Neutrophil (primary cell): ENCODE measurements around the gene GID4.

Experiments
- H3K27ac ChIP-seq: fragments of 200-600 bp; sonication (generic); 2 replicates; pipeline ENCODE4 v1.5.1; 2016; ENCODE audit warnings: mild to moderate bottlenecking, moderate library complexity
- H3K27me3 ChIP-seq: fragments of 200-600 bp; sonication (generic); 2 replicates; pipeline ENCODE4 v1.6.0; 2016; ENCODE audit warnings: mild to moderate bottlenecking
- H3K36me3 ChIP-seq: fragments of 200-600 bp; sonication (generic); 2 replicates; pipeline ENCODE4 v1.5.1; 2017
- H3K4me1 ChIP-seq, 2 experiments: fragments of 200-600 bp in 1 of 2; sonication (generic) in 1 of 2; 1 replicate in 1 of 2; 2 replicates in 1 of 2; pipeline versions ENCODE4 v1.5.1 to v1.6.1; 2013 to 2016; ENCODE audit warnings: low read depth in 1 of 2, low read length in 1 of 2, mild to moderate bottlenecking in 1 of 2, moderate library complexity in 1 of 2; ENCODE audit not compliant: control insufficient read depth in 1 of 2, insufficient read depth in 1 of 2
- H3K4me3 ChIP-seq, 2 experiments: fragments of 200-600 bp in 1 of 2; sonication (generic) in 1 of 2; 1 replicate in 1 of 2; 2 replicates in 1 of 2; pipeline ENCODE4 v1.5.1; 2013 to 2016; ENCODE audit warnings: low read depth in 1 of 2, low read length in 1 of 2, mild to moderate bottlenecking in 1 of 2, moderate library complexity in 1 of 2
- H3K9me3 ChIP-seq: fragments of 200-600 bp; sonication (generic); 2 replicates; pipeline ENCODE4 v1.5.1; 2016
- TF ChIP-seq, protein P1 (sequence below): fragments of 200-600 bp; sonication (generic); IDR thresholded peaks from 2 replicates; pipeline ENCODE4 v1.5.1; 2016; ENCODE audit warnings: antibody characterized with exemption

Gene GID4

DNA sequence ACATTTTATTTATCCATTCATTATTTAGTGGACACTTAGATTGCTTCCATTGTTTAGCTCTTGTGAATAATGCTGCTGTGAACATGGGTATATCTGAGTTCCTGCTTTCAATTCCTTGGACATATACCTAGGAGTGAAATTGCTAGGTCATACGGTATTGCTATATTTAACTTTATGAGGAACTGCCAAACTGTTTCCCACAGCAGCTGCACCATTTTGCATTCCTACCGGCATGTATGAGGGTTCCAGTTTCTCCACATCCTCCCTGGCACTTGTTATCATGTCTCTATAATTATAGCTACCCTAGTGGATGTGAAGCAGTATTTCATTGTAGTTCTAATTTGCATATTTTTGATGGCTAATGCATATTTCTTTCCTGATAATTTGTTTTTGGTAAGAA lies 24.8 kb downstream of the GID4 start:
- TF ChIP-seq, protein P1, sequence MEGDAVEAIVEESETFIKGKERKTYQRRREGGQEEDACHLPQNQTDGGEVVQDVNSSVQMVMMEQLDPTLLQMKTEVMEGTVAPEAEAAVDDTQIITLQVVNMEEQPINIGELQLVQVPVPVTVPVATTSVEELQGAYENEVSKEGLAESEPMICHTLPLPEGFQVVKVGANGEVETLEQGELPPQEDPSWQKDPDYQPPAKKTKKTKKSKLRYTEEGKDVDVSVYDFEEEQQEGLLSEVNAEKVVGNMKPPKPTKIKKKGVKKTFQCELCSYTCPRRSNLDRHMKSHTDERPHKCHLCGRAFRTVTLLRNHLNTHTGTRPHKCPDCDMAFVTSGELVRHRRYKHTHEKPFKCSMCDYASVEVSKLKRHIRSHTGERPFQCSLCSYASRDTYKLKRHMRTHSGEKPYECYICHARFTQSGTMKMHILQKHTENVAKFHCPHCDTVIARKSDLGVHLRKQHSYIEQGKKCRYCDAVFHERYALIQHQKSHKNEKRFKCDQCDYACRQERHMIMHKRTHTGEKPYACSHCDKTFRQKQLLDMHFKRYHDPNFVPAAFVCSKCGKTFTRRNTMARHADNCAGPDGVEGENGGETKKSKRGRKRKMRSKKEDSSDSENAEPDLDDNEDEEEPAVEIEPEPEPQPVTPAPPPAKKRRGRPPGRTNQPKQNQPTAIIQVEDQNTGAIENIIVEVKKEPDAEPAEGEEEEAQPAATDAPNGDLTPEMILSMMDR = no peak

DNA sequence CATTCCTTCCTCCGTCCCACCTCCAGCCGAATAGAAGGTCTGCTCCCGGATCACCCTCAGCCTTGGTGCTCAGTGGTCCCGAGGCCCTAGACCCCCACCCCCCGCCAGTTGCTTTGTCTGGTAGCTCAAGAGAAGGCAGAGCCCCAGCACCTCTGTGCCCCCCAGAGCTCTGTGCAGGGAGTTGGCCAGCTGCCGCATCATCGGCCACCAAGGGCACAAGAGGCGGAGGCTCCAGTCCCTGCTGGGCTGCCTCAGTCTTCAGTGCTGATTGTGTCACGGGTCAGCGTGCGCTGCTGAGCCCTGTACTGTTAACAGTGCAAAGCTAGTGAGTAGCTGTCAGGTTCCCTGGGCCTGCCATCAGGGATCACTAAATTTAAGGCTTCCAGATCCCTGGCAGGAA lies 26.3 kb downstream of the GID4 start:
- peaks cover 49% of the 10 kb centered on the region for H3K36me3 ChIP-seq
- TF ChIP-seq, protein P1 = no peak

More for the DNA sequence above, 24.8 kb downstream of the GID4 start:
- no peak overlapping the region for H3K27ac ChIP-seq
- H3K4me1 ChIP-seq = no peaks in the 10 kb centered on the region
- peaks cover 57% of the 10 kb centered on the region for H3K36me3 ChIP-seq
- H3K27me3 ChIP-seq = no peaks in the 10 kb centered on the region
- no peaks in the 10 kb centered on the region for H3K9me3 ChIP-seq
- H3K4me3 ChIP-seq = no peak overlapping the region

DNA sequence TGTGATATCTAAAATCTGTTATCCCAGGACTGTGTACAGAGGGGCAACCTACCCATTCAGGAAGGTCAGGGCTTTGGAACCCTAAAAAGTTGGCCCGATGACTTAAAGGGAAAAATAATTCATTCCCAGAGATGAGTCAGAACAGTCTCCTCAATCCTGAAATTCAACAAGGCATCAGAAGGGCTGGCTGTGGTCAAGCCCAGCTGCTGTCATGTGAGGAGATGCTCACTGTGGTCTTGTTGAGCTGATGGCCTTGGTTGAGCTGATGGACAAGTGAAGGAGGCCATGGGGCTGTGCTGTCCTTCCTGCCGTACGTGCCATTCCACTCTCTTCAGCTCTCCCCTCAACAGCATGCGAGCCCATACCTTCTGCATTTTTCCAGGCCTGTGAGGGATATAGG lies 27.7 kb downstream of the GID4 start:
- no peaks in the 10 kb centered on the region for H3K9me3 ChIP-seq
- TF ChIP-seq, protein P1 = no peak
- no peaks in the 10 kb centered on the region for H3K4me1 ChIP-seq
- peaks cover 36% of the 10 kb centered on the region for H3K36me3 ChIP-seq
- H3K27ac ChIP-seq = no peak overlapping the region
- no peak overlapping the region for H3K4me3 ChIP-seq
- H3K27me3 ChIP-seq = no peaks in the 10 kb centered on the region

More for the DNA sequence above, 26.3 kb downstream of the GID4 start:
- Histone ChIP-seq H3K27me3 (no peaks in the 10 kb centered on the region), H3K4me3 (no peak overlapping the region), H3K4me1 (no peaks in the 10 kb centered on the region), H3K9me3 (no peaks in the 10 kb centered on the region), H3K27ac (no peak overlapping the region)

DNA sequence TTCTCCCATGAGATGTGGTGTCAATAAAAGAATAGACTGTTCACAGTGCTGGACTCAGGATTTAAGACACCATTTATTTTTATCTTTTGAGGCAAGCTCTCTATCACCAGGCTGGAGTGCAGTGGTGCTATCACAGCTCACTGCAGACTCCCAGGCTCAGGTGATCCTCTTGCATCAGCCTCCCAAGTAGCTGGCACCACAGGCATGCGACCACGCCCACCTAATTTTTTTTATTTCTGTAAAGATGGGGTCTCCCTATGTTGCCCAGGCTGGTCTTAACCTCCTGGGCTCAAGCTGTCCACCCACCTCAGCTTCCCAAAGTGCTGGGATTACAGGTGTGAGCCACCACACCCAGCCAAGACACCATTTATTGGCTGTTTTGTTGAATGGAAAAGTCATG lies 29.9 kb downstream of the GID4 start:
- H3K4me3 ChIP-seq = no peak overlapping the region
- TF ChIP-seq, protein P1 = no peak
- no peaks in the 10 kb centered on the region for H3K9me3 ChIP-seq
- no peaks in the 10 kb centered on the region for H3K27me3 ChIP-seq
- H3K4me1 ChIP-seq = no peaks in the 10 kb centered on the region
- no peak overlapping the region for H3K27ac ChIP-seq
- H3K36me3 ChIP-seq = peaks cover 27% of the 10 kb centered on the region

DNA sequence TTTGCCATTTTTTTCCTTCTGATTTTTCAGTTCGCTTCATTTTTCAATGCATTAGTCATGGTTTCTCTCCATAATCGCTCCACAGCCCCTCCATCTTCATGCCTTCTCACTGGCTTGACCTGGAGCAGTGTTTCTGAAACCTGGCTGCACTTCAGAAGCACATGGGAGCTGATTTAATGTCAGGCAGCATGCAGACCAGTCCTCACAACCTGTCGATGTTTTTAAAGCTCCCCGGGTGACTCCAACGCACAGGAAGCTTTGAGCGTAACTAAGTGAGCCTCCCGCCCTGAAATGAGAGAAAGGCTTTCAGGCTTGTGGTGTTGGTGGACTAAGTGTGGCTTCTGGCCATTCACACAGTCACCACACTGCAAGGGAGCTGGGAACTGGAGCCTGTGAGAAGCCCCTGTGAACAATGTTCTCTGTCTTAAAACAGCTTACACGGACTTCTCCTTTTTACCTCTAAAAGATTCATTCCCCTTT lies 31.7 kb downstream of the GID4 start:
- no peaks in the 10 kb centered on the region for H3K27me3 ChIP-seq
- H3K4me1 ChIP-seq = no peaks in the 10 kb centered on the region
- TF ChIP-seq, protein P1 = no peak
- H3K36me3 ChIP-seq = peaks cover 10% of the 10 kb centered on the region
- no peaks in the 10 kb centered on the region for H3K9me3 ChIP-seq
- no peak overlapping the region for H3K27ac ChIP-seq
- no peak overlapping the region for H3K4me3 ChIP-seq

DNA sequence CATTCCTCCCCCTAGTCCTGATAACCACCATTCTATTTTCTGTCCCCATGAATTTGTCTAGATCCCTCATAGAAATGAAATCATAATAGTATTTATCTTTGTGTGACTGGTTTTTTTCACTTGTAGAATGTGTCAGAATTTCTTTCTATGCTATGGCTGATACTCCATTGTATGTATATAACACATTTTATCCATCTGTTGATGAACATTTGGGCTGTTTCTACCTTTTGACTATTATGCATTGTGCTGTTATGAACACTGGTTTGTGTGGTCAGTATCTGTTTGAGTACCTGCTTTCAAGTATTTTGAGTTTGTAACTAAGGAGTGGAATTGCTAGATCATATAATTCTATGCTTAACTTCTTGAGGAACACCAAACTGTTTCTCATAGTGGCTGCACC lies 32.5 kb downstream of the GID4 start:
- H3K27me3 ChIP-seq = no peaks in the 10 kb centered on the region
- H3K4me3 ChIP-seq = no peak overlapping the region
- TF ChIP-seq, protein P1 = no peak
- peaks cover 1% of the 10 kb centered on the region for H3K36me3 ChIP-seq
- H3K4me1 ChIP-seq = no peaks in the 10 kb centered on the region
- no peak overlapping the region for H3K27ac ChIP-seq
- H3K9me3 ChIP-seq = no peaks in the 10 kb centered on the region
